ENCODE measurements around the gene DNM3.
"Not testable (repeated sequence)": the region's sequence is repeated elsewhere in the genome, so short reads cannot be mapped to it uniquely, and the experiment has no call there.

Gene DNM3

GRCh38 chr1:172024944-172025738 lies 183.8 kb downstream of the DNM3 start:
- DNase-seq (ENCODE audit: low spot score), result not testable (repeated sequence)

- DNase-seq (ENCODE audit: low spot score), result no peak
Measured at GRCh38 chr1:172040466-172040865, 199.2 kb downstream of the DNM3 start.

- DNase-seq (ENCODE audit: low spot score), result no peak
Measured at GRCh38 chr1:172041102-172041501, 199.8 kb downstream of the DNM3 start.

- no peak for DNase-seq (ENCODE audit: low spot score)
Measured at GRCh38 chr1:172041742-172042141, 200.4 kb downstream of the DNM3 start.

GRCh38 chr1:172043900-172044299 lies 202.6 kb downstream of the DNM3 start:
- DNase-seq (ENCODE audit: low spot score), result no peak

- DNase-seq (ENCODE audit: low spot score), result no peak
Measured at GRCh38 chr1:172051898-172052297, 210.6 kb downstream of the DNM3 start.

GRCh38 chr1:172054172-172054571 lies 212.9 kb downstream of the DNM3 start:
- no peak for DNase-seq (ENCODE audit: low spot score)

- DNase-seq (ENCODE audit: low spot score), result not testable (repeated sequence)
Measured at GRCh38 chr1:172055816-172056419, 214.6 kb downstream of the DNM3 start.

- no peak for DNase-seq (ENCODE audit: low spot score)
Measured at GRCh38 chr1:172068334-172068733, 227.0 kb downstream of the DNM3 start.

- DNase-seq (ENCODE audit: low spot score), result no peak
Measured at GRCh38 chr1:172069051-172069450, 227.8 kb downstream of the DNM3 start.

- no peak for DNase-seq (ENCODE audit: low spot score)
Measured at GRCh38 chr1:172069534-172069933, 228.2 kb downstream of the DNM3 start.

GRCh38 chr1:172070055-172070454 lies 228.8 kb downstream of the DNM3 start:
- no peak for DNase-seq (ENCODE audit: low spot score)

- DNase-seq (ENCODE audit: low spot score), result no peak
Measured at GRCh38 chr1:172071746-172072145, 230.4 kb downstream of the DNM3 start.

GRCh38 chr1:172079859-172080258 lies 238.6 kb downstream of the DNM3 start:
- DNase-seq (ENCODE audit: low spot score), result not testable (repeated sequence)

GRCh38 chr1:172083191-172083590 lies 241.9 kb downstream of the DNM3 start:
- DNase-seq (ENCODE audit: low spot score), result no peak

- no peak for DNase-seq (ENCODE audit: low spot score)
Measured at GRCh38 chr1:172084876-172085275, 243.6 kb downstream of the DNM3 start.

- no peak for DNase-seq (ENCODE audit: low spot score)
Measured at GRCh38 chr1:172085317-172085716, 244.0 kb downstream of the DNM3 start.

GRCh38 chr1:172086137-172086536 lies 244.8 kb downstream of the DNM3 start:
- DNase-seq (ENCODE audit: low spot score), result no peak

GRCh38 chr1:172088256-172088655 lies 247.0 kb downstream of the DNM3 start:
- DNase-seq (ENCODE audit: low spot score), result no peak

- no peak for DNase-seq (ENCODE audit: low spot score)
Measured at GRCh38 chr1:172089768-172090510, 248.6 kb downstream of the DNM3 start.

- no peak for DNase-seq (ENCODE audit: low spot score)
Measured at GRCh38 chr1:172090511-172090817, 249.2 kb downstream of the DNM3 start.

- no peak for DNase-seq (ENCODE audit: low spot score)
Measured at GRCh38 chr1:172095846-172096245, 254.5 kb downstream of the DNM3 start.

GRCh38 chr1:172105230-172105629 lies 263.9 kb downstream of the DNM3 start:
- no peak for DNase-seq (ENCODE audit: low spot score)
